Esophagus squamous epithelium (tissue), 4 donors: Measurements from ENCODE around the gene ERCC4.

ENCODE experiments used
- POLR2A ChIP-seq, 4 donors: fragments of 450-650 bp; IDR thresholded peaks; one replicate each; pipeline ENCODE4 v1.6.1; 2017; ENCODE audit warnings: antibody characterized with exemption in 4 of 4, mild to moderate bottlenecking in 4 of 4, moderate library complexity in 3 of 4
- TF ChIP-seq, protein P1 (sequence below), 6 experiments: fragments of 450-650 bp in 4 of 6; fragments of 200-600 bp in 2 of 6; sonication (generic) in 2 of 6; IDR thresholded peaks; one replicate each; pipeline ENCODE4 v1.5.1; 2016 to 2019; ENCODE audit warnings: antibody characterized with exemption in 6 of 6, mild to moderate bottlenecking in 4 of 6, moderate library complexity in 4 of 6

GRCh38 chr16:13921328-13921727 lies 1.4 kb downstream of the ERCC4 start:
- TF ChIP-seq, protein P1, sequence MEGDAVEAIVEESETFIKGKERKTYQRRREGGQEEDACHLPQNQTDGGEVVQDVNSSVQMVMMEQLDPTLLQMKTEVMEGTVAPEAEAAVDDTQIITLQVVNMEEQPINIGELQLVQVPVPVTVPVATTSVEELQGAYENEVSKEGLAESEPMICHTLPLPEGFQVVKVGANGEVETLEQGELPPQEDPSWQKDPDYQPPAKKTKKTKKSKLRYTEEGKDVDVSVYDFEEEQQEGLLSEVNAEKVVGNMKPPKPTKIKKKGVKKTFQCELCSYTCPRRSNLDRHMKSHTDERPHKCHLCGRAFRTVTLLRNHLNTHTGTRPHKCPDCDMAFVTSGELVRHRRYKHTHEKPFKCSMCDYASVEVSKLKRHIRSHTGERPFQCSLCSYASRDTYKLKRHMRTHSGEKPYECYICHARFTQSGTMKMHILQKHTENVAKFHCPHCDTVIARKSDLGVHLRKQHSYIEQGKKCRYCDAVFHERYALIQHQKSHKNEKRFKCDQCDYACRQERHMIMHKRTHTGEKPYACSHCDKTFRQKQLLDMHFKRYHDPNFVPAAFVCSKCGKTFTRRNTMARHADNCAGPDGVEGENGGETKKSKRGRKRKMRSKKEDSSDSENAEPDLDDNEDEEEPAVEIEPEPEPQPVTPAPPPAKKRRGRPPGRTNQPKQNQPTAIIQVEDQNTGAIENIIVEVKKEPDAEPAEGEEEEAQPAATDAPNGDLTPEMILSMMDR (IDR thresholded peaks at IDR 0.05): no peak
- no peak for TF ChIP-seq POLR2A (IDR thresholded peaks at IDR 0.05)
